ENCODE results near the gene CDK14.

Gene CDK14

GRCh38 chr7:90680484-90680883 is 84.4 kb downstream of the CDK14 start:
- DNase-seq (ENCODE audit: low spot score): no peak

- DNase-seq (ENCODE audit: low spot score): no peak
Observed at GRCh38 chr7:90681336-90682022, 85.4 kb downstream of the CDK14 start.

GRCh38 chr7:90686146-90686545 is 90.0 kb downstream of the CDK14 start:
- DNase-seq (ENCODE audit: low spot score): no peak

GRCh38 chr7:90688810-90689209 is 92.7 kb downstream of the CDK14 start:
- DNase-seq (ENCODE audit: low spot score): no peak

- no peak for DNase-seq (ENCODE audit: low spot score)
Observed at GRCh38 chr7:90689260-90689659, 93.1 kb downstream of the CDK14 start.

DNA sequence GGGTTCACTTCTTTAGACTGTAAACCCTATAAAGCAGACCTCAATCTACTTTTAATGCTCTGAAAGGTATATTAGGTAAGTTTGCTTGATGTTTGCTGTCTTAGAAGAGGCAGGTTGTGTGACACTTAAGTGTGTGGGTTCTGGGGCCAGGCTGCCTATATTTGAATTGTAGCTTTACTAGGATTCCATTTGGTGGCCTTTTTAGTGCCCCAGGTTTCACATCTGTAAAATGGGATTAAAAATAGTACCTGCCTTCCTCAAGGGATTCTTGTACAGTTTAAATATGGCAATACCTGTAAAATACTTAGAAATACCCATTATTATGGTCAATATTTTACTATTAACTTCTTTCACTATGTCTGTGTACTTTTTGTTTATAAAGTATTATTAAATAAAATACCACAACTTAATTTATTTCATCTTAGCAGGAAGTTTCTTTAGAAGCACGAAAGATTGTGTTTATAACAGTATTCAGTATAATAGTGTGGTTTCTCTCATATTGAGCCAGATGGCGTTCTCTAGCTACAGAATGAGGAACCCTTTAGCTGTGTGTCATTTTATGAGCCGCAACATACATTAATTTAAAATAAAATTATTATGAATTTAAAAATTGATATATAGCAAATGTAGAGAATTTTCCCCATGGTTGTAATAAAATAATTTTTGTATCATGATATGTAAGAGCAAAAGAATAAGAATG is 94.2 kb downstream of the CDK14 start:
- no peak for DNase-seq (ENCODE audit: low spot score)

- no peak for DNase-seq (ENCODE audit: low spot score)
Observed at GRCh38 chr7:90692396-90692795, 96.3 kb downstream of the CDK14 start.

- DNase-seq (ENCODE audit: low spot score): no peak
Observed at GRCh38 chr7:90692947-90693346, 96.8 kb downstream of the CDK14 start.

- no peak for DNase-seq (ENCODE audit: low spot score)
Observed at GRCh38 chr7:90693939-90694338, 97.8 kb downstream of the CDK14 start.

DNA sequence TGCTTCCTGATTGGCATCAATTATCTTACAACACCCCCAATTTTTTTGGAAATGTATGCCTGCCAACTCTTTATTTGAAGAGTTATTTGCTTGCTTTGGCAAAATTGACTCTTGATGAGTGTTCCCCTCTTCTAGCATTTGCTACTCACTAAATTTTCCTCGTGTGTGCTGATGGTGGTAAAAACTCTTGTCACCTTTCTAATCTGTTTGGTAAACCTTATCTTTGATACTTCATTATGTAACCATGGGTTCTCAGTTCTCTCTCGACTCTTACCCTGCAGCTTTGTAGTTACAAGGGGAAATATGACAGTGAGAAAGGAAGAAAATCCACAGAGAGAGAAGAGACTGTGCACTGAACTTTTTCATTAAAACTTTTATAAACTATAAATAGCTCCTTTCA is 102.5 kb downstream of the CDK14 start:
- DNase-seq (ENCODE audit: low spot score): no peak

GRCh38 chr7:90701021-90701420 is 104.9 kb downstream of the CDK14 start:
- no peak for DNase-seq (ENCODE audit: low spot score)

DNA sequence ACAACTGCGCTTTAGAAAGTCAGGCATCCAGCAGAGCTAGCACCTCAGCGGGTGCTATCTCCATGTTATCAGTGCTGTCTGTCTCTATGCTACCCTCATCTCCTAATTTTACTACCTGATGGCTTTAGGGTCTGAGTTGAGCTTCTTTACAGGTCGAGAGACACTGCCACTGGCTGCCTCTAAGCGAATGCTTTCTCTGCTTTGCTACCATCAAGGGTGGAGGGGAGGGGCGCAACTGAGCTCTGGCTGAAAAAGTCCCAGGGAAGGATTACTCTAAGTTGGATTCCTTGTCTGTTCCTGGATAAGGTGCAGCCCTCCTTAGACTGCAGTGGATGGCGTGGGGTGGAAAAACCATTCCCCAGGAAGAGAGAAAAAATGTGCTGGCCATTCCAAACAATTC is 105.7 kb downstream of the CDK14 start:
- DNase-seq (ENCODE audit: low spot score): no peak

DNA sequence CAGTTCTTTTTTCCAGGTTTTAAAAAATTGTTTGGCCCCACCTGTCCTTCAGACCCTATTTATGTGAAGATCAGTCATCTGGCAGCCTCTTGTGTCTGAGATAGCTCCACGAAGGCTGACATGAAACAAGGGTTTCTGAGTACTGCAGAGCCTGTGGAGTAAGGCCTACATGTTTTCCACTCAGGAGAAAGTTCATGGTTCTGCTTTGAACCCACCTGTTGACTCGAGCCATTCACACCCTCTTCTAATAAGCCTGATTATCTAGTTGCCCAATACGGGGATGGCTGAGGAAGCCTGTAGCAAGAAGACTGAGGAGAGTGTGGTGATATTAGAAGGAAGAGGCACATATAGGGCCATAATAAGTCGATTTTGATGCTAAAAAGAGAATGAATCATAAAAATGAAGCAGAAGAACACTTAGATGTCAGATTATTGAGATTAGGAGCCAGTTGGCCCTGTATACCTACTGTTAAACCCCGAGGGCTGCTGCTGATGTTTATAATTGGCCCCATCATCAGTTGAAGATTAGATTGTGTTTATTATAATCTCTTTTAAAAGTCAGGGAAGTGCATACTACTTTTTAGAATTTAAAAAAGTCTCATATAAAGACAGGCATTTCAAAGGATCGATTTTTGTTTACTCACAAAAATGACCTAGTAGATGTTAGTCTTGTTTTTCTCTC is 109.4 kb downstream of the CDK14 start:
- DNase-seq (ENCODE audit: low spot score): no peak

GRCh38 chr7:90706072-90706716 is 110.1 kb downstream of the CDK14 start:
- no peak for DNase-seq (ENCODE audit: low spot score)

- DNase-seq (ENCODE audit: low spot score): no peak
Observed at GRCh38 chr7:90708841-90709317, 112.8 kb downstream of the CDK14 start.

DNA sequence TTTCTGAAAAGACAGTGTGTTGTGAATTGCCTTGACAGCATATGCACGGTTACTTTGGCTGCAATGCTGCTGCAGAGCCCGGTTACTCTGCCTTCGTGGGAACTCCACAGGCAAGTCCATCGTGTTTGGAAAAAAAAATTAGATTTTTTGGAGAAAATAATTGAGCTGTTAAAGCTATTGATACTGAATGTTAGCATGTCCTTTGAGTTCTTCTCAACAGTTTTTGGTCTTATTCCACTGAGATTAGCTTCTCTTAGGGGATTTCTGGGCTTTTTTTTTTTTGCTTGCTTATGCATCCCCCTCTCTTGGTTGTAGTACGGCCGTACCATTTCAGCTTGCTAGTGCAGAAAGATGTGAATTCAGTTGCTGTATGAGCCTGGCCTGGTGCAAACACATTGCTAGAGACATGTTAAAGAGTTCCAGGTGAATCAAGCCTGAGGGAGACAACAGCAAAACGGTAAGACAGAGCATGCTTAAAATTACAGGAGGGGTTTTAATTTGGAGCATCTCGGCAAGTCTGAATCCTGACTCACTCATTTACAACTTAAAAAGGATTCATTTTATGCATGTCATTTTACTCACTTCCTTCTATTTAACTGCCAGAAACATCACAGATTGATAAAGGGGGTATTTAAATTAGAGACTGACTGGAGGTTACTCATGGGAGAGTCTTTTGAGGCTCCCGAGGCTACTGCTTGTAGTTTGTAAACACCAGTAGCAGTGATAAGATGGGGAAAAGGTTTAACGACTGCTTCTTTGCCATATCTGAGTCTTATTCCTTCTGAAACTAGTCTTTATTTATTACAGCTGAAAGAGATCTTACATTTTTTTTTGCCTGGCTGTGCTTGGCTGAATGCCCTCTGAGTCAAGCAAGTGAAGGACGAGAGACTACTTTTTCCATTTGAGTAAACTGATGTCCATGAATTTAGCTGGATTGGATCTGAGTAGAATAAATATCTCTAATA is 113.7 kb downstream of the CDK14 start:
- DNase-seq (ENCODE audit: low spot score): peak; percentile 15

DNA sequence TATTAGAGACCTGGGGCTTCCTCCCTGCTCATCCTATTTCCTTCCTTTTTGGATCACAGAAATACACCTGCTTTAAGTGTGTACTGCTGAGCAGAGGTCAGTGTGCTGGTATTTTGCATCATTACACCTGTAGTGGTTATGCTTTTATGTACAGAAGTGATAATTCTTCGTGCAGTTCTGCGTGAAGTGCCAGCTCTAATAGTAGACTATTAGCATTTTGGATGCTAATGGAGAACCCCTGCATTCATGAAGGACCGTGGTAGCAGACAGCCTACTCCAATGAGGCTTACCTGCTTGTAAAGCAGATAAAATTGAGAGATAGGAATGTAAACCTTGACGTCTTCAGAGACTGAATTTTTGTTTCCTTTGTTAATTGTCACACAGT is 114.3 kb downstream of the CDK14 start:
- no peak for DNase-seq (ENCODE audit: low spot score)

DNA sequence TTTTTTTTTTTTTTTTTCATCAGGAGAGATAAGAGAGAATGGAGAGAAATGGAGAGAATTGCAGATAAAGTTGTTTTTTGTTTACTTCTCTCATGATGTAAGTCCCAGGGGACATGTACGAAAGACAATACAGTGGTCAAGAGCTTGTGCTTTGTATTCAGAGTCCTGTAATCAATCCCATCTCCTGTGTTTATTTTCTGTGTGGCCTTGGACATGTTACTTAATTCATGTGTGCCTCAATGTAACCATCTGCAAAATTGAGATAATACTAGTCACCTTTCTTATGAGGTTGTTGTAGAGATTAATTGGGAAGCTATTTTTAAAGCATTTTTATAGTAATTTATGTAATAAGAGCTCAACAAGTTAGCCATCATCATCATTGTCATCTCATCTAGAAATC is 117.5 kb downstream of the CDK14 start:
- no peak for DNase-seq (ENCODE audit: low spot score)

DNA sequence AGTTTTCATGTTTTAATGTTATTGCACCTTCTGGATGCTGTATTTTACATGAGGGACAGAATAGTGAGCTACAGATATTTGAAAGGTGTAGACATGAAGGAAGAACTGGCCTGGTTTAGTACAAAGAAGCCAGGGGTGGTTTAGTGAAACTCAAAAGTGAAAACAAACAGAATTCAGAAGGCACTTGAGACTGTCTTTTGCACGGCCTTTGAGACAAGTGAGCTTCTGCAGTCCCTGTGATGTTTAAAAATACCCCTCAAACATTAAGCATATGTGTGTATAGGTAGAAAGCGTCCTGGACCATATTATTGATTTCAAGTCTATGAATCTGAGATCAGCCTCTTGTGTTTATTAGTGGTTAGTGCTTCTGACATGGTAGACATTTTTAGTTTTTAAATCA is 118.9 kb downstream of the CDK14 start:
- DNase-seq (ENCODE audit: low spot score): no peak

DNA sequence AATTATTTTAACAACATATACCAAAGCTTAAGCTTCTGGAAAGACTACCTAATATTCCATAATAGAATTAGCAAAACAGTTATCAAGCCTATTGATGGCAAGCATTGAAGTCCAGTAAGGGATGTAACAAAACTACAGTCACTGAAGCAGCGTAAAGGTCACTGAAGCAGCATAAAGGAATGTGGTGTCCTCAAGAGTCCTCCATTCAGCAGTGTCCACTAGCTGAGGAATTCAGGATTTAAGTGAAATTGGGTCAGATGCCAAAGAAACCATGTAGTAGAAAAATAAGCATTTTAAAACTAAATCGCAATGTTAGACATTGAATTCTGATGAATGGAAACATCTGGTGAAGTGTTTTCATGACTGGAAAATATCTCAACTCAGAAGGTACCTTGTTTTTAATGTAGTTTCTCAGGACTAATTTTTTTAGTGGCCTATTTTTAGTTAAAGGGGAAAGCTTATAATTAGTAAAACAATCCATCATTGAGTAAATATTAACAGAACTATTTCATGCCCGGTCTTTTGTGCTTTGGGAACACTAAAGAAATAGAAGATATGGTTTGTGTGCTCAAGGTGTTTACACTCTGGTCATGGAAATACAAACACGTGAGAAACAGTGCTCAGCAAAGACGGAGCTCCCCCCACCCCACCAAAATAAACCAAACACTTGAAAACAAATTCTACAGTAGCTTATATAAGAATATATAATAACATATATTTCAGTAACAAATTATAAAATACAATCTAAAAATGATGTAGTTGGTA is 121.4 kb downstream of the CDK14 start:
- DNase-seq (ENCODE audit: low spot score): no peak

DNA sequence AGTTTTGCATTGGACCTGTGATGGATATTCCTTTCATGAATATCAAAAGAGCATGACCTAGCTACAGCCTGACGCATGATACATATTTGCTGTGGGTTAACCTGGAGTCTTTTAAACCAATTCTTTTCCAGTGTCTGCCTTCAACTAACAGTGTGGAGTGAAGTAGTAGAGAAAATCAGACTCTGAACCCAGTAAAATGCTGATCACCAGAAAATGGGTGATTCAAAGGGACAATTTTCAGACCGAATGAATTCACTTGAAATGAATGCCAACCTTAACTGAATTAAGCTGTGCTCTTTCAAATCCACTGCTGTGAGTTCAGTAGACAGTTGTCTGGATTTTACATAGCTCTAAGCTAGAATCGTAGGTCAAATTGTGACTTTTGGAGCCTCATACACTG is 123.0 kb downstream of the CDK14 start:
- no peak for DNase-seq (ENCODE audit: low spot score)

All from globus pallidus (tissue), 1 donor.